ENCODE measurements around the gene SEMA5B.

The SEMA5B gene

DNA sequence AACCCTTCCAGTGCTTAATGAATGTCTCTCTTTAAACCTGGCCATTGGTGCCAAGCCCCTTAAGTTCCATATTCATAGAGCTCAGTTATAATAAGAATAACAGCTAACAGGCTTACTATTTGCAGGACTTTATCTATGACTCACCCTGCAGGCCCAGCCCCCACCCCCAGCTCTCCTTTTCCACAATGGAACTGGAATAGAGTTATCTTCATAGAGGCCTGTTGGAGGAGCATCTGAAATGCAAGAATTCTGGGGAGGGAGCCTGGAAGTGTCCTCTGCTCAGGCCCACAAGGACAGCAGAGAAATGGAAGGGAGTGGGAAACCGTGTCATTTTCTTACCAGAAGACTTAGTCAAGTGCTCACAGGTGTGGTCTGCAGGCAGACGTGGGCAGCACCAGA is 52.8 kb downstream of the SEMA5B start:
- no peak for DNase-seq (ENCODE audit: low read depth in 2 of 2)

DNA sequence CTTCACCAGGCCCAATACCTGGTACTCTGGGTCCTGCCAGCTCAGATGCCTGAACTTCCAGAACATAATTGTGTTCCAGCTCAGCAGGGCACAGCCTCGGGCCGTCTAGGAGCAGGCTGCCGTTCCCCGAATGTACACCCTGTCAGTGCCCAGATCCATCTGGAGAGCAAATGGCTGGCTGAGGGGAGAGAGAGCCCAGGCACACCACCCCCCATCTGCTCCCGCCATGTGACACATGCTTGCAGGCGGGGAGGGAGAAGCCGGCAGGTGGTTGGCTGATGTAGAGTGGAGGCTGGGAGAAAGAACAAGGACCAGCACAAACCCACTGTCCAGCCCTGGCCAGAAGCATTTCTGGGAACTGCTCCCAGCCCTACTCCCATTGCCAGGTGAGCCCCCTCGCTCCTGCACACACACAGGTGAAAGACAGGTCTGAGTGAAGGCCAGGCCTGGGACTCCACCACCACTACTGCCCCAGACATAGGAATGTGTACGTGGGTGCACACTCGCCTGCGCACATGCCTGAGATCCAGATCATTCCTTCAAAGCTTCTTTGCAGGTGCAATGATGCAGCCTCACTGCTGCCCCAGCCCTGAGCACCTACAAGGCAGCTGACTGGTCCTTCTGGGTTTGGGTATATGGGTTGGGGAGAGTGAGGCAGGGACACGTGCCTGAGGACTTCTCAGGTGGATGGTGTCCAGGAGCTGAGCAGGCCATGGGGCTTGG is 53.5 kb downstream of the SEMA5B start:
- DNase-seq (ENCODE audit: low read depth in 2 of 2): no peak

DNA sequence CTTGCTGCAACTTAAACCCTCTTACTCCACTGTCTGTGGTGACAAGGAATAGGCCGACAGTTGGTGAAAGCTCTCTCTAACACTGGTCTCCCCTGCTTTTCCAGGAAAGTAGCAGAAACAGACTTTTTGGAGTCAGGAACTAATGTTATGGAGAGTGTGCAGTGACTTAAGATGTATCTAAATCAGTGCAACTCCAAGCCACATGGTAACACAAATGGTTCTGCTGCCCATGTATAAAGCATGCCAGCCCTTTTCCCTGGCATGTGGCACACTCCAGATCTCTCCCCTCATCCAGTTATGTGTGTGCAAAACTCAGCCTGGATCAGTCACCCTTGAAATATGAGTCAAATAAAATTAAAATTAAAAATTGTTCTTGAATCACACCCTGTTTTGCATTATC is 55.4 kb downstream of the SEMA5B start:
- DNase-seq (ENCODE audit: low read depth in 2 of 2): no peak

DNA sequence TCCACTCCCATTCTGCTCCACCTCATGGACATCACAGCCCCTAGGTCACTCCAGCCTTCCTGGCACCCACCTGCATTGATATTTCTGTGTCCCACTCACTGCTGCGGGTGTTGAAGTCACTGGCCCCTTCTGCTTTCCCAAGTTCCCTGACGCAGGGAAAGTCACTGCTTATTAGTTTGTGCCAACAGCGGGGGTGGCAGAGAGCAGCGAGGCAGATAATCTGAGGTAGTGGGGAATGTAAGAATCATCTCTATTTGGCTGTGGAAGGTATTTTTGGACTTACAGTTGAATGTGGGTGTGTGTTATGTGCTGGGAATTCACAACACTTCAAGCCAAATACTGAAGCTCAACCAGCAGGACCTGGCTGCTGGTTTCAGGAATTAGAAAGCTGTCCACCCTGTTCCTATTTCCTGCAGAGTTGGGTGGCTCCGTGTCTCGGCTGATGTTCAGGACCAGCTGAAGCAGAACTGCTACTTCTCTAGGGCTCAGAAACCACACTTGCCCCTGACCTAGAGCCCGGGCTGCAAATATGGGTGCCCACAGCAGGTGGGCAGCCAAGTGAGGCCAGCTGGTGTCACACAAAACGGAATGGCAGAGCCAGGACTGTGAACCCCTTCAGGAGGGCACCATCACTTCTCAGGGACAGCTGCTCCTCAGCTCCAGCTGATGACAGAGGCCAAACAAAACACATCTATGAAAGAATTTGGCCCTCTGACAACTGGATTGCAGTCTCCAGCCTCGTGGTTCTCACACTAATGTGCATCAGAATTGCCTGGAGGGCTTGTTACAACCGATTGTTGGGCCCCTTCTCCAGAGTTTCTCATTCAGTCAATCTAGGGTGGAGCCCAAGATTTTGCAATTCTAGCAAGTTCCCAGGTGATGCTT is 57.7 kb downstream of the SEMA5B start:
- DNase-seq (ENCODE audit: low read depth in 2 of 2): no peak

- DNase-seq (ENCODE audit: low read depth in 2 of 2): no peak
Measured at GRCh38 chr3:122967765-122968164, 59.8 kb downstream of the SEMA5B start.

- no peak for DNase-seq (ENCODE audit: low read depth in 2 of 2)
Measured at GRCh38 chr3:122967356-122967755, 60.2 kb downstream of the SEMA5B start.

DNA sequence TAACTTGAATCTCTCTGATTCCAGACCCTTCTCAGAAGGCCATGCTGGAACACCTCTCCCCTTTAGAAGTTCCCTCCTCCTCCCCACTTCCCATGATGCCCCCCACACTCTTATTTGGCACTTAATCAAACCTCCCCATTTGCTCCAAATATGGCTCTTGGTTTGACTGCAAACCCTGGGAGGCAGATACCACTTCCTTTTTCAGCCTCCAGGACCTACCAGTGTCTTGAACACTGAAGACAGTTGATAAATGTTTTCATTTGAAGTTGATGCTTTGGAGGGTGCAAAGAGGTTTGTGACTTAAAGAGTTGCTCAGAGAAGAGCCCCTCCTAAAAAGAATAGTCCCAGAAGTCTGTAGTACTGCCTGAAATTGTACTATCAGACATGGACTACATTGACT is 61.5 kb downstream of the SEMA5B start:
- DNase-seq (ENCODE audit: low read depth in 2 of 2): no peak

DNA sequence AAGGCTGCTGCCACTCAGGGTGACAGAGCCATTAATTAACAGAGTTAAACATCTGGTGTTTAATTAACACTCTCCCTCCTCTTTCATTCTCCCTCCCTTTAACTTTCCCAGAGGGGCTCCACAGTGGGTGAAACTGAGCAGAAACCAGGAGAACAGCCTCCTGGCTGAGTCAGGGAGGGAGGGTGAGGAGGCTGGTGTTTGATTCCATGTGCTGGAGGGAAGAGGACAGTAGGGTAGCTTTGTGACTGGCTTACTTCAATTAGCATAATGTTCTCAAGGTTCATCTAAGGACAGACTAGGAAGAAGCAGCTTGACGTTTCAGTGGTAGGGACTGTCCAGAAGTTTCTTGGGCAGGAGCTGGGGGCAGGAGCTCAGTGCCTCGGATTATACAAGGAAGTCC is 62.8 kb downstream of the SEMA5B start:
- no peak for DNase-seq (ENCODE audit: low read depth in 2 of 2)

GRCh38 chr3:122962149-122962548 is 65.4 kb downstream of the SEMA5B start:
- DNase-seq (ENCODE audit: low read depth in 2 of 2): no peak

DNA sequence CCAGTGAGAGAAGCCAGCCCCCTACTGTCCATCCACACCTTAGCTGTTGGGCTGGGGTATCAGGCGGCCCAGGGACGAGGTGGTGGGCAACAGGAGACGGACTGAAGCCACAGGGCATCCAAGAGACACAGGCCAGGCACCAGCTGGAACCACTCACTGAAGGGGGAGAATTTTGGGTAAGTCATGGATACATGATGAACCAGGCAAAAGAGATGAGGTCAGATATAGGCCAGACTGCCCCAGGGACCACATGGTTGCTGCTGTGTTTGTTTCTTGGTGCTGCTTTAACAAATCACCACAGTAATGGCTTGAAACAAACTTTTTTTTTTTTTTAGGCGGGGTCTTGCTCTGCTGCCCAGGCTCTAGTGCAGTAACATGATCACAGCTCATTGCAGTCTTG is 66.4 kb downstream of the SEMA5B start:
- no peak for DNase-seq (ENCODE audit: low read depth in 2 of 2)

DNA sequence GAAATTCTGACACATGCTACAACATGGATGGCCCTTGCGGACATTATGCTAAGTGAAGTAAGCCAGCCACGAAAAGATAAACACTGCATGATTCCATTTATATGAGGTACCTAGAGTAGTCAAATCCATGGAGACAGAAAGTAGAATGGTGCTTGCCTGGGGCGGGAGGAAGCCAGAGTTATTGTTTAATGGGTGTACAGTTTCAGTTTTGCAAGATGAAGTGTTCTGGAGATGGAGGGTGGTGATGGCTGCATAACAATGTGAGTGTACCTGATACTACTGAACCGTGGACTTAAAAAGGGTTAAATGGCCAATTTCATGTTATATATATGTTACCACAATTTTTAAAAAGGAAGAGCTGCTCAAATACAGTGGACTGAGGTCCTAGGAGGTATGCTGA is 66.9 kb downstream of the SEMA5B start:
- DNase-seq (ENCODE audit: low read depth in 2 of 2): no peak

GRCh38 chr3:122959339-122959738 is 68.2 kb downstream of the SEMA5B start:
- no peak for DNase-seq (ENCODE audit: low read depth in 2 of 2)

- DNase-seq (ENCODE audit: low read depth in 2 of 2): no peak
Measured at GRCh38 chr3:122957707-122958689, 69.6 kb downstream of the SEMA5B start.

DNA sequence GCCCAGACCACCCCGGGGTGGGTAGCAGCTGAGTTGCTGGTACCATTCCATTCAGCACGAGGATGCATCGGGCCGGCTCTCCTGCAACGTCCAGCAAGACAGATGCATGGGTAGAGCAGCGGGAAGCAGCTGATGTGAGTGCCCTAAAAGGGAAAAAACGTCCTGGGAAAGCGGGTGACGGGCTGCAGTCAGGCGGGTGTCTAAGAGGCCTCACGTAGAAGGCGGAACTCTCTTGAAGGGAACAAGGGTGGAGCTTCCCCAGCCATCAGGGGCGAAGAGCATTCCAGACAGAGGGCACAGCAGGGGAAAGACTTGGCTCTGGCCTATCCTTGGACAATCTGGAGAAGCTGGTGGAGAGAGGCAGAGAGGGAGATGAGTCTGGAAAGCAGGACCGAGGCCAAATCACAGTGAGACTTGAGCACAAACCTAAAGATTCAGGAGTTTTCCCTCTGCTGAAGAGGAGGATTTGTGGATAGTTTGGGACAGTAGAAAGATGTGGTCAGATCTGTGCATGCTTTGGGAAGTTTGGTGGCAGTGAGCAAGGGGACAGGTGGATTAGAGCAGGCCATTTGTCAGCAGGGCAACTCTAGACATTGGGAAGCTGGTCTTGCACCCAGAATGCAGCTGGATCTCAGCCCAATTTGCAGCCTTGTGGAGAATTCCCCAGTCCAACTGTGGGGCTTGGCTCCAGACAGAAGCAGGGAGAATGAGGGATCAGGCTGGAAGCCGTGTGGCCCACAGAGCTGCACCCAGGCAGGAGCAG is 70.7 kb downstream of the SEMA5B start:
- no peak for DNase-seq (ENCODE audit: low read depth in 2 of 2)

DNA sequence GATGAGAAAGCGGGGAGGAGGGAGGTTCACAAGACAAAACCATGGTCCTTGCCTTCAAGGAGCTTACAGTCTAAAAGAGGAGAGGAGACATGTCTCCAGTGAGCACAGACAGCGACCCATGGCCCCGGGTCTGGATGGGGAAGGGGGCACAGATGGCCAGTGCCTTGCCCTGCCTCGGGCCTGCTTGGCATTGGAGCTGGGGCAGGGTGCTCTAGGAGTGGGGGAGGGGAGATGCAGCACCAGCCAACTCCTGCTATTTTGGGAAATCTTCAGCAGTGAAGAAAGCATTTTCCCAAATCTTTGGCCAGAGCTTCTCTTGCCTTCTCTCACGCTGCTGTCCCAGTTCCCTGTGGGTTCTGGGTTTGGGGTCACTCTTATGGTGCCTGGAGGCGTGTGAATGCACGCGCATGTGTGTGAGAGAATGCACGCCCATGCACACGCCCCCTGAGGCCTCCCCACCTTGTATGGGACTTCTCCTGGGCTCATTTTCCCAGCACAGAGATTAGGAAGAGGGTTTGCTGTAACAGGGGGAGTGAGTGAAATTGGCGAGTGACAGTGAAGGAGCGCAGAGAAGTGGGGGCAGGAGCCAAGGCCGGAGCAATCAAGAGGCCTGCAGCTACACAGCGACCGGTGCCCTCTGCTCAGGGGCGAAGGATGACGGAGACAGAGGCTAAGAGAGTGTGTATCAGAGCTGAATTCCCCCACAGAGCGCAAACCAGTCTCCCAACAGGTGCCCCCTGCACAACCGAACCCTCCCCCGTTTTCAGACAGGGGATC is 71.5 kb downstream of the SEMA5B start:
- DNase-seq (ENCODE audit: low read depth in 2 of 2): no peak

- DNase-seq (ENCODE audit: low read depth in 2 of 2): no peak
Measured at GRCh38 chr3:122952520-122952919, 75.0 kb downstream of the SEMA5B start.

- DNase-seq (ENCODE audit: low read depth in 2 of 2): no peak
Measured at GRCh38 chr3:122948408-122948807, 79.2 kb downstream of the SEMA5B start.

GRCh38 chr3:122947738-122948137 is 79.8 kb downstream of the SEMA5B start:
- no peak for DNase-seq (ENCODE audit: low read depth in 2 of 2)

- DNase-seq (ENCODE audit: low read depth in 2 of 2): no peak
Measured at GRCh38 chr3:122947196-122947595, 80.4 kb downstream of the SEMA5B start.

DNA sequence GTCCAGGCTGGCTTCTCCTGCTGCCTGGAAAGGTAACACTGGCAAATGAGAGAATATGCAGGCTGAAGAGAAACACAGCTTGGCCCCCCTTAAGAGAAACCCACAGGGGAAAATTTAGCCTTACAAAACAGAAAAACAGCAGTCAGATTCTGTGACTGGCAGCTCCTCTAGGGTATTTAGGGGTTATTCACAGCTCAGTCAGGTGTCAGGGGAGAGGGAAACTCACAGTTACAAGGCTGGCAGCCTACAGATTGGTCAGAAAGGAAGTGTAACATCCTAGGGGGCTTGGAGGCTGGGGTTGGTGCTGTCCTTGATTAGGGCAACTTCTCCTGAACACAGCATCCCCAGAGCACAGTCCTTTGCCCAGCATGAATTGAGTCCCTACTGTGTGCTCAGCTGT is 81.4 kb downstream of the SEMA5B start:
- no peak for DNase-seq (ENCODE audit: low read depth in 2 of 2)
